Transverse colon (tissue), 4 donors: ENCODE results near the gene SPRR2F.
"Not testable (repeated sequence)": the region's sequence is repeated elsewhere in the genome, so short reads cannot be mapped to it uniquely, and the experiment has no call there.

Source experiments
- CTCF ChIP-seq, 5 experiments: fragments of 200-600 bp in 3 of 5; fragments of 450-650 bp in 2 of 5; sonication (generic) in 3 of 5; IDR thresholded peaks; 1 replicate in 2 of 5; 2 replicates in 3 of 5; pipeline ENCODE4 v1.5.1; 2016 to 2017; ENCODE audit warnings: antibody characterized with exemption in 5 of 5, inconsistent platforms in 3 of 5, mild to moderate bottlenecking in 2 of 5, moderate library complexity in 1 of 5
- POLR2AphosphoS5 ChIP-seq, 3 donors: sonication (generic); formaldehyde crosslinking; IDR thresholded peaks; one replicate each; pipeline ENCODE4 v1.6.1; 2016; ENCODE audit warnings: antibody characterized with exemption in 3 of 3

DNA sequence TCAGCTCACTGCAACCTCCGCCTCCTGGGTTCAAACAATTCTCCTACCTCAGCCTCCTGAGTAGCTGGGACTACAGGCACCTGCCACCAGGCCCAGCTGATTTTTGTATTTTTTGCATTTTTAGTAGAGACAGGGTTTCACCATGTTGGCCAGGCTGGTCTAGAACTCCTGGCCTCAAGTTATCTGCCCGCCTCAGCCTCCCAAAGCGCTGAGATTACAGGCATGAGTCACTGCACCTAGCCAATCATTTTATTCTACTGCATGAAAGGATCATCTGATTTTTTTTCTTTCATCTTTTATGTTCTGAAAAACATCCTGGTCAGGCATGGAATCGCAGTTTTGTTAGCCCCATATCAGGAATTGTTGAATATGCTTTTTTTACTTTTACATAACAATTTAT is 15.4 kb upstream of the SPRR2F start:
- TF ChIP-seq POLR2AphosphoS5, CTCF (IDR thresholded peaks at IDR 0.05): not testable (repeated sequence)
